Measurements from ENCODE around the gene SSU72.
"Not testable (repeated sequence)": the region's sequence is repeated elsewhere in the genome, so short reads cannot be mapped to it uniquely, and the experiment has no call there.

SSU72 gene

GRCh38 chr1:1494311-1494710 lies 80.4 kb downstream of the SSU72 start:
- not testable (repeated sequence) for DNase-seq

Measured in NCI-H146 (cell line).